Activated CD4-positive, alpha-beta memory T cell treated with anti-CD3 and anti-CD28 coated beads, Interleukin-2, amount 10 ng/mL, durations not matched to agents 7 days and 5 days (primary cell): Measurements from ENCODE around the gene ADM2. TPM values are rescaled to one million over a fixed set of nuclear protein-coding genes. Genes with fewer than 3 reads are reported as not detected.
"Not testable (repeated sequence)": the region's sequence is repeated elsewhere in the genome, so short reads cannot be mapped to it uniquely, and the experiment has no call there.

Source experiments
- CTCF ChIA-PET: fragments of 350-600 bp; sonication (Branson Sonifier 250); formaldehyde crosslinking; loops from one replicate; lab custom pipeline; 2021; ENCODE audit warnings: antibody characterized with exemption, inconsistent platforms; lab: Charles Lee
- POLR2A ChIA-PET: fragments of 350-600 bp; sonication (Branson Sonifier 250); formaldehyde crosslinking; loops from one replicate; lab custom pipeline; 2021; ENCODE audit warnings: antibody characterized with exemption; lab: Charles Lee
- DNase-seq: peaks from one replicate; pipeline ENCODE4 v3.0.0-alpha.2; 2020
- H3K27ac Mint-ChIP-seq: one replicate; pipeline ENCODE4 v1.8.0; 2021; ENCODE audit warnings: mild to moderate bottlenecking, mixed read lengths
- H3K27me3 Mint-ChIP-seq: one replicate; pipeline ENCODE4 v1.8.0; 2021; ENCODE audit warnings: mixed read lengths
- H3K36me3 Mint-ChIP-seq: one replicate; pipeline ENCODE4 v1.8.0; 2021; ENCODE audit warnings: low read depth, mixed read lengths
- H3K4me1 Mint-ChIP-seq: one replicate; pipeline ENCODE4 v1.8.0; 2021; ENCODE audit warnings: mixed read lengths
- H3K4me3 Mint-ChIP-seq: one replicate; pipeline ENCODE4 v1.8.0; 2021; ENCODE audit warnings: mild to moderate bottlenecking, mixed read lengths
- H3K9me3 Mint-ChIP-seq: one replicate; pipeline ENCODE4 v1.8.0; 2021; ENCODE audit warnings: mixed read lengths
- total RNA-seq, 2 experiments: library from RNA; stranded (reverse); gene quantifications; one replicate each; pipeline ENCODE4 v1.2.3, GENCODE V29; 2021

Gene ADM2
- total RNA-seq, 2 experiments from 2014 or later = 7.6 to 8.8 TPM

- Mint-ChIP-seq H3K27me3 (no peaks in the 10 kb centered on the region), H3K4me1 (peaks cover 32% of the 10 kb centered on the region), H3K4me3 (peak within 1 kb of the TSS; percentile 96), H3K9me3 (no peaks in the 10 kb centered on the region), H3K36me3 (peaks cover 26% of the 10 kb centered on the region), H3K27ac (peak within 1 kb of the TSS; percentile 95)
- POLR2A ChIA-PET = interaction anchor here (0.6 to 7.7 kb wide), 24 partner anchors 9 to 263 kb away, joined by 3 to 321 read pairs (median 4); partner anchors contain the start of genes CHKB, HDAC10, KLHDC7B and SCO2
- CTCF ChIA-PET = interaction anchor here (0.6 to 4.3 kb wide), 12 partner anchors 9 to 231 kb away, joined by 3 to 102 read pairs (median 5); partner anchors contain the start of genes KLHDC7B, SCO2 and TYMP
- DNase-seq = peak; percentile 95
Measured at GRCh38 chr22:50507421-50507990, 26.2 kb downstream of the ADM2 start, which contains the start of gene LMF2. Gene LMF2 (minus strand): TSS chr22:50507702. CDS start chr22:50507675, 27 bp downstream.

GRCh38 chr22:50507991-50508884, 26.9 kb downstream of the ADM2 start, which contains the start of gene NCAPH2:
Gene NCAPH2 (plus strand): TSS chr22:50508224. CDS start chr22:50508338, 114 bp downstream.
- H3K27me3 Mint-ChIP-seq = no peaks in the 10 kb centered on the region
- peak within 1 kb of the TSS; percentile 95 for H3K27ac Mint-ChIP-seq
- ChIA-PET CTCF (interaction anchor here (0.6 to 4.3 kb wide), 14 partner anchors 8 to 231 kb away, joined by 3 to 102 read pairs (median 5); partner anchors contain the start of genes KLHDC7B, SCO2 and TYMP), POLR2A (interaction anchor here (0.6 to 7.7 kb wide), 30 partner anchors 10 to 592 kb away, joined by 3 to 321 read pairs (median 4); partner anchors contain the start of genes ARSA, CHKB, HDAC10 and KLHDC7B)
- peak within 1 kb of the TSS; percentile 96 for H3K4me3 Mint-ChIP-seq
- DNase-seq = peak; percentile 98
- H3K9me3 Mint-ChIP-seq = no peaks in the 10 kb centered on the region
- H3K4me1 Mint-ChIP-seq = peaks cover 36% of the 10 kb centered on the region
- peaks cover 31% of the 10 kb centered on the region for H3K36me3 Mint-ChIP-seq

- Mint-ChIP-seq H3K27me3 (no peaks in the 10 kb centered on the region), H3K9me3 (no peaks in the 10 kb centered on the region), H3K4me1 (peaks cover 36% of the 10 kb centered on the region), H3K36me3 (peaks cover 31% of the 10 kb centered on the region), H3K4me3 (peak overlapping the region; percentile 82), H3K27ac (peak overlapping the region; percentile 87)
- CTCF ChIA-PET = interaction anchor here (1.3 to 4.3 kb wide), 7 partner anchors 9 to 112 kb away, joined by 3 to 102 read pairs (median 5); partner anchors contain the start of genes SCO2 and TYMP
- no peak for DNase-seq
- POLR2A ChIA-PET = interaction anchor here (0.6 to 7.7 kb wide), 17 partner anchors 9 to 592 kb away, joined by 3 to 321 read pairs (median 13); partner anchors contain the start of genes ARSA, CHKB, KLHDC7B and SCO2
Measured at GRCh38 chr22:50508897-50509296, 27.6 kb downstream of the ADM2 start.

GRCh38 chr22:50513175-50513574, 31.8 kb downstream of the ADM2 start:
- ChIA-PET CTCF (interaction anchor here (1.4 to 2.9 kb wide), 2 partner anchors 12 kb away, joined by 6 to 10 read pairs; partner anchors contain the start of gene SCO2), POLR2A (interaction anchor here (3.4 to 7.7 kb wide), 2 partner anchors 12 to 14 kb away, joined by 42 to 321 read pairs; partner anchors contain the start of genes SCO2 and TYMP)
- peaks cover 35% of the 10 kb centered on the region for H3K4me1 Mint-ChIP-seq
- no peak overlapping the region for H3K27ac Mint-ChIP-seq
- no peak for DNase-seq
- H3K27me3 Mint-ChIP-seq = no peaks in the 10 kb centered on the region
- no peaks in the 10 kb centered on the region for H3K9me3 Mint-ChIP-seq
- peaks cover 39% of the 10 kb centered on the region for H3K36me3 Mint-ChIP-seq
- H3K4me3 Mint-ChIP-seq = no peak overlapping the region

- CTCF ChIA-PET = interaction anchor here (2.9 kb wide), 1 partner anchor 9 kb away, joined by 10 read pairs; the partner anchor contains the start of gene SCO2
- POLR2A ChIA-PET = interaction anchor here (3.4 kb wide), 1 partner anchor 9 kb away, joined by 42 read pairs; the partner anchor contains the start of gene SCO2
- DNase-seq = no peak
- Mint-ChIP-seq H3K27me3 (no peaks in the 10 kb centered on the region), H3K36me3 (peaks cover 48% of the 10 kb centered on the region), H3K27ac (no peak overlapping the region), H3K9me3 (no peaks in the 10 kb centered on the region), H3K4me3 (no peak overlapping the region), H3K4me1 (peaks cover 20% of the 10 kb centered on the region)
Measured at GRCh38 chr22:50516068-50516467, 34.7 kb downstream of the ADM2 start.

- Mint-ChIP-seq H3K4me3 (no peak overlapping the region), H3K27me3 (no peaks in the 10 kb centered on the region), H3K36me3 (peaks cover 49% of the 10 kb centered on the region), H3K9me3 (no peaks in the 10 kb centered on the region), H3K27ac (no peak overlapping the region), H3K4me1 (peaks cover 18% of the 10 kb centered on the region)
- DNase-seq = no peak
- CTCF ChIA-PET = no interaction called here
- POLR2A ChIA-PET = interaction anchor here (1.0 to 3.2 kb wide), 4 partner anchors 9 to 65 kb away, joined by 3 to 31 read pairs (median 4); partner anchors contain the start of genes CHKB, LMF2 and NCAPH2
Measured at GRCh38 chr22:50516891-50517290, 35.5 kb downstream of the ADM2 start.

GRCh38 chr22:50517495-50518260, 36.3 kb downstream of the ADM2 start:
- CTCF ChIA-PET = interaction anchor here (1.1 kb wide), 1 partner anchor 10 kb away, joined by 3 read pairs; the partner anchor contains the start of genes LMF2 and NCAPH2

GRCh38 chr22:50518606-50519005, 37.3 kb downstream of the ADM2 start:
- CTCF ChIA-PET = no interaction called here
- Mint-ChIP-seq H3K27me3 (no peaks in the 10 kb centered on the region), H3K4me3 (no peak overlapping the region), H3K4me1 (peaks cover 16% of the 10 kb centered on the region), H3K36me3 (peaks cover 47% of the 10 kb centered on the region), H3K27ac (no peak overlapping the region), H3K9me3 (no peaks in the 10 kb centered on the region)
- DNase-seq = no peak
- POLR2A ChIA-PET = interaction anchor here (1.0 to 3.2 kb wide), 3 partner anchors 10 to 12 kb away, joined by 3 to 31 read pairs (median 3); partner anchors contain the start of genes LMF2, NCAPH2 and TYMP

More at GRCh38 chr22:50517495-50518260, 36.3 kb downstream of the ADM2 start:
- POLR2A ChIA-PET = interaction anchor here (1.0 to 3.2 kb wide), 4 partner anchors 8 to 64 kb away, joined by 3 to 31 read pairs (median 4); partner anchors contain the start of genes CHKB, LMF2 and NCAPH2
- no peak for DNase-seq
- H3K9me3 Mint-ChIP-seq = no peaks in the 10 kb centered on the region
- H3K27ac Mint-ChIP-seq = no peak overlapping the region
- no peaks in the 10 kb centered on the region for H3K27me3 Mint-ChIP-seq
- no peak overlapping the region for H3K4me3 Mint-ChIP-seq
- H3K36me3 Mint-ChIP-seq = peaks cover 41% of the 10 kb centered on the region
- peaks cover 12% of the 10 kb centered on the region for H3K4me1 Mint-ChIP-seq

GRCh38 chr22:50519151-50519550, 37.8 kb downstream of the ADM2 start:
- no peak overlapping the region for H3K4me3 Mint-ChIP-seq
- H3K36me3 Mint-ChIP-seq = peaks cover 49% of the 10 kb centered on the region
- H3K9me3 Mint-ChIP-seq = no peaks in the 10 kb centered on the region
- no peaks in the 10 kb centered on the region for H3K27me3 Mint-ChIP-seq
- ChIA-PET CTCF (no interaction called here), POLR2A (interaction anchor here (1.0 to 3.2 kb wide), 3 partner anchors 10 to 12 kb away, joined by 3 to 31 read pairs (median 3); partner anchors contain the start of genes LMF2, NCAPH2 and TYMP)
- H3K27ac Mint-ChIP-seq = no peak overlapping the region
- peaks cover 18% of the 10 kb centered on the region for H3K4me1 Mint-ChIP-seq
- no peak for DNase-seq

GRCh38 chr22:50520184-50520583, 38.8 kb downstream of the ADM2 start:
- H3K4me3 Mint-ChIP-seq, H3K27ac Mint-ChIP-seq, H3K9me3 Mint-ChIP-seq, CTCF ChIA-PET, POLR2A ChIA-PET, H3K27me3 Mint-ChIP-seq, DNase-seq: not testable (repeated sequence)
- peaks cover 21% of the 10 kb centered on the region for H3K4me1 Mint-ChIP-seq
- H3K36me3 Mint-ChIP-seq = peaks cover 47% of the 10 kb centered on the region

GRCh38 chr22:50520826-50521453, 39.6 kb downstream of the ADM2 start:
- Mint-ChIP-seq H3K27me3 (no peaks in the 10 kb centered on the region), H3K9me3 (no peaks in the 10 kb centered on the region), H3K4me3 (no peak overlapping the region), H3K36me3 (peaks cover 43% of the 10 kb centered on the region), H3K4me1 (peaks cover 19% of the 10 kb centered on the region), H3K27ac (no peak overlapping the region)
- CTCF ChIA-PET = no interaction called here
- POLR2A ChIA-PET = interaction anchor here (12.1 kb wide), 1 partner anchor 12 kb away, joined by 321 read pairs; the partner anchor contains the start of genes LMF2 and NCAPH2
- no peak for DNase-seq
